HG03175 (cell line): ENCODE data around the gene KAT6B.

Source experiments
- ATAC-seq: cut with Tn5 transposase; IDR thresholded peaks from one replicate; pipeline ENCODE4 v1.9.1; 2021; ENCODE audit warnings: mild to moderate bottlenecking, moderate library complexity; ENCODE audit not compliant: unreplicated experiment

The KAT6B gene

DNA sequence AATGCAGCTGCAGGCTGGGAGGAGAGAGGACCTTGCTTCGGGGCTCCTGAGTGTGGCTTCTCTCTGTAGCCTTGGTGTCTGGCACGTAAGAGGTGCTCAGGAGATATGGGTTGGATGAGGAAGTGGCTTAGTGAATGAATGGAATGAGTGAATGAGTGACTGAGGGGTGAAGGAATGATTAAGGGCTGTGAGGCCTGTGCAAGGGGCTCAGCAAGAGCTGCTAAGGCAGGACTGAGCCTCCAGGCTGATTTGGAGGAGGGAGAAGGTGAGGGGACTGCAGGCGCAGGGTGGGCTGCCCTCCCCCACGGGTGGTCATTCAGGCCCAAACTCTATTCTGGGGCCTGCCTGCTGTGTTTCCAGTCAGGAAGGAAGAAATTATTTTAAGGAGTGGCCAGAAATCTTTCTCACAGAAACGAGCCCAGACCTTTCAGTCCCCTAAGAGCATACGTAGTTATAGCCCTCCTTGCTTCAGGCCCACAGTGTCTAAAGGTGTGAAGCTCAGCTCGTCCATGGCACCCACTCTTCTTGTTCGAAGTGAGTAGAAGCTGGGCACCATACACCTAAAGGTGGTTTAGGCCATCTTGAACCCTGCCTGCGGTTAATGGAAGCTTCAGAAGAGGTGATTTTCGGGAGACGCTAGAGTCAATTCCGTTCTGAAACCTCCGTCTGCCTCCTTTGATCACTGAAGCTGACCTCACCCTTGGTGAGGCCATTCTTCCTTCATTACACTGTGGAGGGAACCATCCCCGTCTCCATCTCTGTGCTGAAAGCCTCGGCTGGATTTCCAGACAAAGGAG lies 235.5 kb downstream of the KAT6B start:
- no peak for ATAC-seq

DNA sequence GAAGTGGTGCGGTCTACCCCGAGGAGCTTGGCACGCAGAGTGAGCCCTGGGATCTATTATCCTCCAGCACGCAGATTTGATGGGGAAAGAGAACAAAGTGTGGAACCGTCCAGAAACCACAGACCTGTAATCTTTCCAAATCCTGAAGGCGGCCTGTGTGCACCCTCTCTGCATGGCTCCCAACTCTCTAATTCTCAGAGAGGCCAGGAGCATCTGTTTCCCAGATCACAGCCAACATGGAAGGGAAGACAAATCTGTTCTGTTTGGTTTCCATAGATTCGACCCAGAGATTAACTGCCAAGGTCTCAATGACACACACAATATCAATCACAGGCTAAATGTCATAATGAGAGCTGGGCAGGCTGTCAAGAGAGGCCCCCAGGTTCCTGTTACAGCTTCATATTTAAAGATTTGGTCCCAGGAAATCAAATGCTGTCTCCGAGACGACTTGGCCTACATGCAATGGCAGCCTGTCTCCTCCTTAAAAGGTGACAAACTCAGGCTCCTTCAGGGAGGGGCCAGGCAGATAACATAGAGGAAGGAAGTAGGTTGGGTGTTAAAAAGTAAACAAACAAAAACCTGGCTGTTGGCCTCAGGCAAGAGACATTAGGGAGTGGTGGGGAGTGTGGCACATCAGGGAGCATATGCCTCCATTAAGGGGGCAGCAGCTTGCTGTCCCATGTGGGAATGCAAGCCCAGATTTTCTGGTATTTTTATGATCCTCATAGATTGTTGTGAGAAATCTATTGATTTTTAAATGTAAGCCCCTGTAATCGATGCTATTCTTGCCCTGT lies 236.3 kb downstream of the KAT6B start:
- no peak for ATAC-seq

DNA sequence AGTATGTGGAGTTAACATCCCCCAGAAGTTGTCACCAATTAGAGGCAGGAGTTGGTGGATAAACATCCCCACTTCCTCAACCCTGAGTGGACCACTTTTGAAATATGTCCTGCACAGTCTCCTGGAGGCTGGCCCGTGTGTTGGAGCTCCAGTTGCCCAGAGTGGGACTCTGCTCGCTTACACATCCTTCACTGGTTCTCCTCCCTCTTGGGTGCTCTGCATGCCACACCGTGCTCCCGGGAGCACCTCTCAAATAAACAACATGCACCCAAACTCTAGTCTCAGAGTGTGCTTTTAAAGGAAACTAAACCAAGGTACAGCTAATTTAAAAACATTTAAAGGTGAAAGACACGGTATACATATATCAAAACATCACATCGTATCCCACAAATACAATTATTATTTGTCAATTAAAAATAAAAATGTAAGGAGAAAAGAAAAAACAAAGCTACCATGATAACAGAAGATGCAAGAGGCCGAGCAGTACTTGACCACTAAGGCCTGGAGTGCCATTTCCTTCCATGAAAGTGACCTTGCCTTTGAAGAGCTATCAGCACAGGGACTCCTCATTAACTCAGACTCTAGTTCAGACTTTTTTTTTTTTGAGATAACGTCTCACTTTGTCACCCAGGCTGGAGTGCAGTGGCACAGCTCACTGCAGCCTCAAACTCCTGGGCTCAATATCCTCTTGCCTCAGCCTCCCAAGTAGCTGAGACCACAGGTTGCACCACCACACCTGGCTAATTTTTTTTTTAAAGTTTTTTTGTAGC lies 237.2 kb downstream of the KAT6B start:
- ATAC-seq = no peak

DNA sequence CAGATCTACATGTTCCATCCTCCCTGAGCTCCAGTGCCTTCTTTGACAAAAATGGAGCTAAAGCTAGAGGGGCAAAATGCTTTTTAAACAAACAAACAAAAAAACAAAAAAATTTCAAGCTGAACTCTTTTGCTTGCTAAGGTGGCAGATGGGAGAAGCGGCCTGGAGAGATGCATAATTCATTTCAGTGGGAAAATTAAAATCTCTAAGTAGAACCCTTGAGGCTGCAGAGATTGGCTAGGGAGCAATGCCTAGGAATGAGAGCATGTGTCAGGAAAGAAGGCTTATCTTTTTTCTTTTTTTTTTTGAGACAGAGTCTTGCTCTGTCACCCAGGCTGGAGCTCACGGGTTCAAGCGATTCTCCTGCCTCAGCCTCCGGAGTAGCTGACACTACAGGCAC lies 238.7 kb downstream of the KAT6B start:
- ATAC-seq = no peak

DNA sequence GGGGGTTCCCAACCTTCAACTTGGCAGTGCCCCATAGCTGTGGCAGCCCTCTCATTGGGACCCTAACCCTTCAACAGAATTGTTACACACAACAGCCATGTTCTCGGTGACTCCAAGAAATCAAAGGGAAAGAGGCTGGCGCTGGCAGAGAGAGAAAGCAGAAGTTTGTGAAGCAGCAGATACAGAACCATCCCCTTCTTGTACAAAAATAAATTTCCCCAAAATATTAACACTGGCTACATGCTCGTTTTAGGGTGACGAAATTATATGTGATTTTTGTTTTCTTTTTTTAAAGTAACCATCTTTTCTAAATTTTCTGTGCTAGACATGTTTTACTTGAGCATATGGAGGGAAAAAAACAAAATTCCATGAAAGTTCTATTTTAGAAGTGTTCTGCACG lies 239.9 kb downstream of the KAT6B start:
- ATAC-seq = no peak

DNA sequence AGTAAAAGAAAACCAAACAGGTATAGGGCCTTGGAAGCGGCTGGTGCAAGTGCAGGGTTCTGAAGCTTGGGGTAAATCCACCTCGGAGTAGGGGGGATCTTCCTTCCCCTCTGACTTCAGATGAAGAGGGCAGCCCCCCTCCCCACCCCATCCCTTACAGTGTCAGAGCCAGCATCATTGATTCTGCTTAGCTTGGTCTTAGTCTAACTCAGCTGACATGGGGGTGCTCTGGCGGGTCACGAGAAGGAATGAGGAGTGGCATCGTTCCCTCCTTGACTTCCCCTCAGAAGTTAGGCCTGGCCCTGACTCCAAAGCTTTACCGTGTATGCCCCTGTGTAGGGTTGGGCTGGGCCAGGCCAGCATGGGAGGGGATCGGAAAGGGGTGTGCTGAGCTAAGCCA lies 240.9 kb downstream of the KAT6B start:
- ATAC-seq = no peak

DNA sequence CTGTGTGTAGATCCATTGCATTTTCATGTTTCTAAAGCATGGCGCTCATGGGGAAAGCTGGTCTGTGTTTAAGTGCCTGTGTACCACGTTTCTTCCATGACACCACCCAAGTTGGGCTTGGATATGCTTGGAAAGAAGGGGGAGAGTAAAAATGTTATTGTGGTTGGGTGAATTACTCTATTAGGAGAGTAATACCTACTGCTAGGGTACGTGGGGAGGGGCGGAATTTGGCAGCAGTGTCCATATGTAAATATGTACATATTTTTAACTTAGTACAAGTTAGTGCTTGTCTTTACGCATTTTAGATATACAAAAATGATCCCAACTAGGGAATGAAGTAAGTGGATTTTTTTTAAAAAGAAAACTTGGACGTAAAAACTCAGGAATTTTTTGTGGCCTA lies 242.1 kb downstream of the KAT6B start:
- ATAC-seq = no peak

DNA sequence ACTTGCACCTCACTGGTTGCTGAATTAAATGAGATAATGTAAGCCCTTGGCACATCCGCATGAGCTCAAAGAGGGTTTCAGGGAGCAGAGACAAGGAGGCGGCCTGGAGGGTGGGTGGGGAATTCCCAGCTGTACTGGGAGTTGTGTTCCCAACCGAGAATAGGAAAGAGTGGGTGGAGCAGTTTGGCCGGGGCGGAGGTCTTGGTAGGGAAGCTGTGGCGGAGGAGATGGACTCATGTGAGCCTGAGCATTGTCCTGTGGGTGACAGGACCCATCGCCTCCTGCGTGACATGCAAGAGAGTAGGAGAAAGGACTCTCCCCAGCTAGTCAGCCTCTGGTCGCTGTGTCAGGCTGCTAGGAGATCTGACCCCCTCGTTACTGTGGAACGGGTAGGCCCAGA lies 244.1 kb downstream of the KAT6B start:
- no peak for ATAC-seq

DNA sequence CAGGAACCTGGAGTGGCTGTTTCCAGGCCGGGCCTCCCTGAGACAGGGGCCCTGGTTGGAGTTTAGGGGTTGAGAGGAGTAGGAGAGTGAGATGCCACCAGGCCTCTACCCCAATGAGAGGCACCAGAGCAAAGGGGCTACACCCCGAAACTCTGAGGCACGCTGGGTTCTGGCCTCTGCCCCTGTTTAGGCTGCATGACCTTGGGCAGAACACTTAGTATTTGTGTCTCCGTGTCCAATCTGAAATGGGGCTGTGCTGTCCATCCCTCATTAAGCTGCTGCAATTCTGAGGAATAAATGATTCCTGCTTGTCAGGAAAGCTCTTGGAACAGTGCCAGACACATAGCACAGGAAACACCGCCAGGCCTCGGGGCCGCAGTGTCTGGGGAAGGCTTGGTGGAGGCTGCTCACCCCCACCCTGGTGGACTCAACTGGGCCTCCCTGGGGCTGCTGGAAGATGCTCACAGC lies 244.6 kb downstream of the KAT6B start:
- ATAC-seq = no peak

DNA sequence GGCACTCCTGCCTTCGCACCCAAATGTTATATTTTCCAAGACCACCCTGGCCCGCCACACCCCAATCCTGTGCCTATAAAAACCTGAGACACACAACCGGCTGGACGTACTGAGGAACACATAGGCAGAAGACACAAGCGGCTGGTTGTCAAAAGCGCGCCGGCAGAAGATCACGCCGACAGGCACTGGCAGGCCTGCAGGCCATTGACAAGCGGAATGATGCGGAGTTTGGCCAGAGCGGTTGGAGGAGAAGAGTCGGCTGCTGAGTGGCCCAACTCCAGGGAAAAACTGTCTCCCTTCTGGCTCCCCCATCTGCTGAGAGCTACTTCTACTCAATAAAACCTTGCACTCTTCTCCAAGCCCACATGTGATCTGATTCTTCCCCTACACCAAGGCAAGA lies 245.4 kb downstream of the KAT6B start:
- no peak for ATAC-seq

DNA sequence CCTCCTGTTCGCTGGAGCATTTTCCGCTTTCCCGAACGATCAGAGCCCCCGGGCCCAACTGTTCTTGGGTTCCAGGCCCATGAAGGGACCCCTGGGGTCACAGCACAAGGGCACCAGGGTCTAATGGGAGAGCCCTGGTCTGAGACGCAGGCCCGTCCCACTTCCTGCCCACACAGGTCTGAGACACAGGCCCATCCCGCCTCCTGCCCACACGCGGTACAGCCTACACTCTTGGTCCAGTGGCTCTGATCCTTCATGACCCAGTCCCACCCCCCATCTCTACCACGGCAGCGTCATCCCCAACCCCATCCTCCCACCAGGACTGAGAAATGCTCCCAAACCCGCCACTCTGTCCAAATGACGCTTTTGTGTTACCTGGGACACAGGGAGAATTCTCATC lies 246.3 kb downstream of the KAT6B start:
- ATAC-seq = no peak

DNA sequence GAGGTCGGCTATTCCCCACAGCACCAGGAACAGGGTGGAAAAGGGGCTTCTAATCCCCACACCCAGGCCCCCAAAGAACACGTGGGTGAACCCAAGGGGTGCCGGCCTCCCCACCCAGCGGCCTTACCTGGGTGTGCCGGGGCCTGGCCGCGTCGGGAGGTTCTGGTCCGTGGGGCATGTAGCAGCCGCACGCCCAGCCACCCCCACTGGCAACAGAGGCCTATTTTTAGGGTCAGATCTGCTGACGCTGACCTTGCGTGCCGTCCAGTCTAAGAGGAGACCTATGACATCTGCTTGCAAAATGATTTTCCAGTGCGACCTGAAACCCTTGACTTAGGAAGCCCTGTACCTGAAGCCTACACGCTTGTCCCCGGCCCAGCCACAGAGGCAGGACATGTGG lies 247.0 kb downstream of the KAT6B start:
- no peak for ATAC-seq

DNA sequence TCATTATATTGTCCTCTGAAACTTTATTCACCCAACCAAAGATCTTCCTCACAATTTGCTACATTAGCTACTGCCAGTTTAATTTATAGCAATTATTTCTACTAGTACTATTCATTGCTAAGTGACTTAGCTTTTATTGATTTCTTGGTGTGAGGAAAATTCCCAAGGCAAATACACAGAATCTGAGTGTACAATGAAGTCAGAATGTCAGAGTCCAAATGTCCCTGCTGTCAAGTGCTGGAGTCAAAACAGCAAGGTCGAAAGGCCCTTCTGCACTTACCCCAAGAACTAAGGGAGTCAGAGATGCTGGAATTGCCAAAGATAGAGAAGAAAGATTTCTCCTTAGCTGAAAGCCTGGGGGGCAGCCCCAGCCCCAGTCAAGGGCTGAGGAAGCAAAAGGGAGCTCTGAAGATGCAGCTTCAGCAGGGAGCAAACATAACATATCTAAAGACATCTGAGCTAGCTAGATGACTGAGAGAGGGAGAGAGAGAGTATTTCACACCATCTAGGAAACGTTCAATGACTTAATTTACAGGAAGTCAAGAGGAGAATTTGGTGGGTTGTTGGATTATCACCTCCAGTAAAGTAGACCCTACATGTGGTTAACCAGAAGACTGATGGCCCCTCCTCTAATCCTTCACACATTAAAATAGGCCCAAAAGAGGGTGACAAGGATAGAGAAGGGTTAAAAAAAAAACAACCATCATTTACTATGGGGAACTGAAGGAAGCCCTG lies 248.5 kb downstream of the KAT6B start:
- no peak for ATAC-seq

DNA sequence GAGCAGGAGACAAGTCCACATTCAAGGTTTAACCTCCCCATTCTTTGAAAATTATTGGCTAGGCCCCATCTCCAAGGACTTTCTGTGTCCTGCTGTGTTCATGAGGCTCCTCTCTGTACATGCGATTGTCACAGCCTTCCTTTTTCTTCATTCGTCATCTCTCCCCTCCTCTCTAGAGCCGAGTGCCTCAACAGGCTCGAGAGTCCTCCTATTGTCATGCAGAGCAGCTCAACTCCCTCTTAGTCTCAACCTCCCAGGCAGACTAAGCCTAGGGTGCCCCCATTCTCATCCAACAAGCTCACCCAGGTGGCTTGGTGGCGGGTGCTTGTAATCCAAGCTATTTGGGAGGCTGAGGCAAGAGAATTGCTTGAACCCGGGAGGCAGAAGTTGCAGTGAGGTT lies 249.9 kb downstream of the KAT6B start:
- ATAC-seq = no peak

DNA sequence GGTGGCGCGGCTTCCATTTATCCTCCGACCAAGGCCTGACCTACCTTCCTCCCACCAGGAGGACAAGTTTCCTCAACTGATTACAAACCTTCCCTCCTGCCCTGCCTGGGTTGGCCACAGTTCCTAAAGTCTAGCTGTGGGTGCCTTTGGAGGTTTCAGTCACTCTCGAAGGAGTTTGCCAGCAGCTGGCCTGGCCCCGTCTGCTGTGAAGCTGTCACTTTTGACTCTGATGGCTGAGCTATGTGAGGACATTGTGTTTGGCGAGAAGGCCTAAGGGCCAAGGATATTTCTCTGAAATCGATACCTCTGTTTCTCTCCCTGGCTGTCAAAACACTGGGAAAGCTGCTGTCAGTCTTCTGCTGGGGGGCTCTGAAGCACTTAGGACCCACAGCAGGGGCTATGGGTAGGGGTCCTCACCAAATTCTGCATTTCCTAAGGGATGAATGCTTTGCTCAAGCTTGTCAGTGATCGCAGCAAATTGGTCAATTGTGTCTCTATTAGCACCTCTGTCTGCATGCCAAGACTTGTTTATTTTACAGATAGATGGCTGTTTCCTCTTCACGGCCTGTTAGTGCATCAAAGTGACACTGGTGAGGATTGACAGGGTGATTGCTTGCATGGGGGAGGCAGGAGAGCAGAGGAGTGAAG lies 253.2 kb downstream of the KAT6B start:
- no peak for ATAC-seq

DNA sequence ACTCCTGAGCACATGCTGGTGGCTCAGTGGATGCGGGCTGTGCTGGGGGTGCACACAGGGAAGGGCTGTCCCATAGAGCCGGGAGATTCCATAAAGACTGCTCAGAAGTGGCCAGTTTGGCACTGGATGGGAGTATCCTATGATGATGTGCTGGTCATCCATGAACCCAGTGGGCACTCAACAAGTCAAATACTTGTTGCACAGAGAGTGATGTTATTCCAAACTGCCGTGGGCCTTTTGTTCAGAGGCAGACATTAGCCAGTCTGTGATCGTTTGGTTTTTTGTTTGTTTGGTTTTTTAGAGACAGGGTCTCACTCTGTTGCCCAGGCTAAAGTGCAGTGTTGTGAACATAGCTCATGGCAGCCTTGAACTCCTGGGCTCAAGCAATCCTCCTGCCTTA lies 254.2 kb downstream of the KAT6B start:
- ATAC-seq = no peak

DNA sequence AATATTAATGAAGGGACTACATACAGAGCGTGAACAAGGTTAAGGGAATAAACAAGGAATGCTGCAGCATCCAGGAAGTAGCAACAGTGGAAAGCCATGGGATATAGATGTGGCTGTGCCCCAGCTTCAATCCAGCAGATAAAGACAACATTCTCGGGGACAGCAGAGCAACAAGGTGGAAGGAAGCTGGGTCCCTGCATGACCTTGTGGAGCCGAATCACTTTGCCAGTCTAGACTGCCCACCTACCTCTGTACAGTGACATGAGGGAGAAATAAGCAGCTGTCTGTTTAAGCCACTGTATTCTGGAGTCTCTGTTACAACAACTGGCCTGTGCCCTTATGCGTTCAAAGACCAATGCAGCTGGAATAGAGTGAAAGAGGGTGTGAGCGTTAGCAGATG lies 255.0 kb downstream of the KAT6B start:
- no peak for ATAC-seq
